ENCODE data around the gene APLP1.

APLP1 gene

DNA sequence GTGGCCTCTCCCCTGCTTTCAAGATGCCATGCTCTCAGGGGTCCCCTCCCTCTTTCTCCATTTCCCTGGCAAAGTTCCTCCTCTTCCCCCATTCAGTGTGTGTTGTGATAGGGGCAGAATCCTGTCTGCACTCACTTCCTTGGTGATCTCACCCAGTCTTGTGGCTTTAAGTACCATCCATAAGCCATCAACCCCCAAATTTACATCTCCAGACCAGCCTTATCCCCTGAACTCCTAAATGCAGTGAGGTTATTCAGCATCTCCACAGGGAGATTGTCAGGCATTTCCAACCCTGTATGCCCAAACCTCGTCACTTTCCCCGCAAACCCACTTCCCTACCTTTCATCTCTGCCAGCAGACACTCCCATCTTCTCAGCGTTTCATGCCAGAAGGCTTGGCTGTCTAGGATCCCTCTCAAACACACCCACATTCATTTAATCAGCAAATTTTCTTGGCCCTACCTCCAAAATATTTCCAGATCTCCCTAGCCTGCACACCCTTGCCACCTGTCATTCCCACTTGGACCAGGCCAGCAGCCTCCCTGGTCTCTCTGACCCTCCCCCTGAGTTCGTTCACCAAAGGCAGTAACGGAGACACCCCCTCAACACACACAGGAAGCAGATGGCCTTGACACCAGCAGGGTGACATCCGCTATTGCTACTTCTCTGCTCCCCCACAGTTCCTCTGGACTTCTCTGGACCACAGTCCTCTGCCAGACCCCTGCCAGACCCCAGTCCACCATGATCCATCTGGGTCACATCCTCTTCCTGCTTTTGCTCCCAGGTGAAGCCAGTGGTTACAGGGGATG lies 33.7 kb downstream of the APLP1 start, which contains the start of gene HCST:
TSS of gene HCST (plus strand) at position 676 of the 808 bp plus-strand sequence. CDS start at position 741, 65 bp downstream.
- Histone ChIP-seq H3K27ac (peak within 1 kb of the TSS; percentile 100), H3K4me3 (ENCODE audit: low read depth in 1 of 2, low read length in 1 of 2) (peak within 1 kb of the TSS; percentile 87 to 93), H3K4me1 (ENCODE audit: control insufficient read depth in 1 of 2, insufficient read depth in 1 of 2, low read depth in 1 of 2, low read length in 1 of 2) (peaks cover 77 to 80% of the 10 kb centered on the region in 2 experiments), H3K9me3 (no peaks in the 10 kb centered on the region), H3K27me3 (no peaks in the 10 kb centered on the region), H3K36me3 (peaks cover 41% of the 10 kb centered on the region)
- TF ChIP-seq, protein P1, sequence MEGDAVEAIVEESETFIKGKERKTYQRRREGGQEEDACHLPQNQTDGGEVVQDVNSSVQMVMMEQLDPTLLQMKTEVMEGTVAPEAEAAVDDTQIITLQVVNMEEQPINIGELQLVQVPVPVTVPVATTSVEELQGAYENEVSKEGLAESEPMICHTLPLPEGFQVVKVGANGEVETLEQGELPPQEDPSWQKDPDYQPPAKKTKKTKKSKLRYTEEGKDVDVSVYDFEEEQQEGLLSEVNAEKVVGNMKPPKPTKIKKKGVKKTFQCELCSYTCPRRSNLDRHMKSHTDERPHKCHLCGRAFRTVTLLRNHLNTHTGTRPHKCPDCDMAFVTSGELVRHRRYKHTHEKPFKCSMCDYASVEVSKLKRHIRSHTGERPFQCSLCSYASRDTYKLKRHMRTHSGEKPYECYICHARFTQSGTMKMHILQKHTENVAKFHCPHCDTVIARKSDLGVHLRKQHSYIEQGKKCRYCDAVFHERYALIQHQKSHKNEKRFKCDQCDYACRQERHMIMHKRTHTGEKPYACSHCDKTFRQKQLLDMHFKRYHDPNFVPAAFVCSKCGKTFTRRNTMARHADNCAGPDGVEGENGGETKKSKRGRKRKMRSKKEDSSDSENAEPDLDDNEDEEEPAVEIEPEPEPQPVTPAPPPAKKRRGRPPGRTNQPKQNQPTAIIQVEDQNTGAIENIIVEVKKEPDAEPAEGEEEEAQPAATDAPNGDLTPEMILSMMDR (IDR thresholded peaks at IDR 0.05), result no peak

DNA sequence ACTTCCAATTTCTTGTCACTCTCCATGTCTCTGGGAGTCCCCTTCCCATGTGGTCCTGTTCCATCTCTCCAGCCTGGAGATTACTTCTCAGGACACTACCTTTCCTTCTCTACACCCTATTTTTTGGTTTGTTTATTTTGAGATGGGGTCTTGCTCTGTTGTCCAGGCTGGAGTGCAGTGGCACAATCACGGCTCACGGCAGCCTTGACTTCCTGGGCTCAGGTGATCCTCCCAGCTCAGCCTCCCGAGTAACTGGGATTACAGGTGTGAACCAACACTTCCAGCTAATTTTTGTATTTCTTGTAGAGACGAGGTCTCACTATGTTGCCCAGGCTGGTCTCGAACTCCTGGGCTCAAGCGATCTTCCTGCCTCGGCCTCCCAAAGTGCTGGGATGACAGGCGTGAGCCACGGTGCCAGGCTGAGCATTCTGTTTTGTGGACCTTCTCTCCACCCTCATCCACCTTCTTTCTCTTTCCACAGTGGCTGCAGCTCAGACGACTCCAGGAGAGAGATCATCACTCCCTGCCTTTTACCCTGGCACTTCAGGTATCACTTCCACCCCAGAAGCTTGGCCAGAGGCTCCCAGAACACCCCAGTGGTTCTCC lies 34.6 kb downstream of the APLP1 start:
- H3K27me3 ChIP-seq, result no peaks in the 10 kb centered on the region
- H3K4me1 ChIP-seq (ENCODE audit: control insufficient read depth in 1 of 2, insufficient read depth in 1 of 2, low read depth in 1 of 2, low read length in 1 of 2), result peaks cover 71 to 77% of the 10 kb centered on the region in 2 experiments
- peaks cover 38% of the 10 kb centered on the region for H3K36me3 ChIP-seq
- TF ChIP-seq, protein P1 (IDR thresholded peaks at IDR 0.05), result no peak
- H3K27ac ChIP-seq, result peak overlapping the region; percentile 100
- H3K9me3 ChIP-seq, result no peaks in the 10 kb centered on the region
- peak overlapping the region; percentile 87 to 93 for H3K4me3 ChIP-seq (ENCODE audit: low read depth in 1 of 2, low read length in 1 of 2)

DNA sequence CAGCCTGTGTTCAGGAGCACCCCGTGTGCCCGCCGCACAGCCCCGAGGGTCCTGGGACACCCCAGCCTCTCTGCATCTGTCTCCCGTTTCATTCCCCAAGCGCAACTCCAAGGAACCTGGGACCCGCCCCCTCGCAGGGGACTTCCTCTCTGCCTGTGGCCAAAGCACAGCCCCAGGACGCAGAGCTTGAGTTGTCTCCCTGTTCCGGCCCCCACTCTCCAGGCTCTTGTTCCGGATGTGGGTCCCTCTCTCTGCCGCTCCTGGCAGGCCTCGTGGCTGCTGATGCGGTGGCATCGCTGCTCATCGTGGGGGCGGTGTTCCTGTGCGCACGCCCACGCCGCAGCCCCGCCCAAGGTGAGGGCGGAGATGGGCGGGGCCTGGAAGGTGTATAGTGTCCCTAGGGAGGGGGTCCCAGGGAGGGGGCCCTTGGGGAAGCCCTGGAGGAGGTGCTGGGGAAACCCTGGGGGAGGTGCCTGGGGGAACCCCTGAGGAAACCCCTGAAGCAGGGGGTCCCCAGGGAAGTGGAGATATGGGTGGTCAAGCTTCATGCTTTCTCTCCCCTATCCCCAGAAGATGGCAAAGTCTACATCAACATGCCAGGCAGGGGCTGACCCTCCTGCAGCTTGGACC lies 35.3 kb downstream of the APLP1 start:
- H3K9me3 ChIP-seq, result no peaks in the 10 kb centered on the region
- TF ChIP-seq, protein P1 (IDR thresholded peaks at IDR 0.05), result peak; percentile 42
- peak overlapping the region; percentile 100 for H3K27ac ChIP-seq
- H3K27me3 ChIP-seq, result no peaks in the 10 kb centered on the region
- H3K4me3 ChIP-seq (ENCODE audit: low read depth in 1 of 2, low read length in 1 of 2), result peak overlapping the region; percentile 87 to 93
- peaks cover 37% of the 10 kb centered on the region for H3K36me3 ChIP-seq
- H3K4me1 ChIP-seq (ENCODE audit: control insufficient read depth in 1 of 2, insufficient read depth in 1 of 2, low read depth in 1 of 2, low read length in 1 of 2), result peaks cover 70 to 76% of the 10 kb centered on the region in 2 experiments

DNA sequence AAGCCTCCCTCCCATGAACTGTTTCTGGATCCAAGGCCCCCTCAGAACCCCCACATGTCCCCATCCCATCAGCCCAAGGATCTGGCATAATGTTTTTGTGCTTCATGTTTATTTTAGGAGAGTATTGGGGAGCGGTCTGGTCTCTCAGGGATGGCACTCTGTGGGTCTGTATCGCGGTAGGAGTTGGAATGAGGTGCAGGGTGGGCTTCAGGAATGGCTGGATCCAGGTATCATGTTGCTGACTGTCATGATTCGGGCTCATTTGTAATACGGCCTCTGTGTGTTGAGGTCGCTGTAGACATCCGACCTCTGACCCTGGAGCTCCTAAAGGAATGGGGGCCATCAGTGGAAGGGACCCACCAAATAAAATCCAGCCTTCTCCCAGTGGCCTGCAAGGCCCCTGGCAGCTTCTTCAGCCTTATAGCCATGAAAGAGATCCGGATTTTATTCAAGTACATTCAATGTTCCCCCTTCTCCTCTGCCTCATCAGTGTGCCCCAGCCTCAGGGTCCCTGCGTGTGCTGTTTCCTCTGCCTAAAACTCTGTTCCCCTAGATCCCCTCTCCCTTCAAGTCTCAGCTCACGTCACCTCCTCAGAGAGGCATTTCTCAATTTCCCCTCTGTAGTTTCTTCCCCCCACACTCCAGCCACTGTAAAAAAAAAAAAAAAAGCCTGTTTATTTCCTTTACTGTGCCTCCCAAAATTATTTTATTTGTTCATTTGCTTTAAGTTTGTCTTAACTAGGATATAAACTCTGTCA lies 36.1 kb downstream of the APLP1 start:
- TF ChIP-seq, protein P1 (IDR thresholded peaks at IDR 0.05), result no peak
- peak overlapping the region; percentile 87 to 93 for H3K4me3 ChIP-seq (ENCODE audit: low read depth in 1 of 2, low read length in 1 of 2)
- H3K27ac ChIP-seq, result peak overlapping the region; percentile 100
- H3K9me3 ChIP-seq, result no peaks in the 10 kb centered on the region
- H3K36me3 ChIP-seq, result peaks cover 37% of the 10 kb centered on the region
- H3K4me1 ChIP-seq (ENCODE audit: control insufficient read depth in 1 of 2, insufficient read depth in 1 of 2, low read depth in 1 of 2, low read length in 1 of 2), result peaks cover 75 to 84% of the 10 kb centered on the region in 2 experiments
- no peaks in the 10 kb centered on the region for H3K27me3 ChIP-seq

DNA sequence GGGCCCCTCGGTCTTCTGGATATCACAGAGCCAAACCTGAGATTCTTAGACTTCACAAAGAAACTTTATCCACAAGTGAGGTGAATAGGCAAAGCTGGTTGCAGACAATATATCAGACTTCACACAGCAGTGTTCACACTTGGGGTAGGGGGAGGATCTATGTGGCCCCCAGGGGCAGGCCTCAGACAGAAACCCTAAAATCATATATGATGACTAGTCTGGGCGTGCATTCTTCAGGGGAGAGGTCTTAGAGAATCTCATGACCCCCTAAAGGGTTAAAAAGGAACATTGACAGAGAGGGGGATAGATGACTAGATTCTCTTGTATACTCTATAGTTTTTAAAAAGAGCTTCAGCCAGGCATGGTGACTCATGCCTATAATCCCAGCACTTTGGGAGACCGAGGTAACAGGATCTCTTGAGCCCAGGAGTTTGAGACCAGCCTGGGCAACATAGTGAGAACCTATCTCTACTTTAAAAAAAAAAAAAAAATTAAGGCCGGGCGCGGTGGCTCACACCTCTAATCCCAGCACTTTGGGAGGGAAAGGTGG lies 36.9 kb downstream of the APLP1 start:
- TF ChIP-seq, protein P1 (IDR thresholded peaks at IDR 0.05), result no peak
- H3K4me1 ChIP-seq (ENCODE audit: control insufficient read depth in 1 of 2, insufficient read depth in 1 of 2, low read depth in 1 of 2, low read length in 1 of 2), result peaks cover 80 to 91% of the 10 kb centered on the region in 2 experiments
- H3K9me3 ChIP-seq, result no peaks in the 10 kb centered on the region
- H3K4me3 ChIP-seq (ENCODE audit: low read depth in 1 of 2, low read length in 1 of 2), result peak overlapping the region; percentile 87 to 93
- no peaks in the 10 kb centered on the region for H3K27me3 ChIP-seq
- peak overlapping the region; percentile 100 for H3K27ac ChIP-seq
- H3K36me3 ChIP-seq, result peaks cover 37% of the 10 kb centered on the region
